ENCODE data around the gene GALNT2.

GALNT2 gene

GRCh38 chr1:230143534-230143933, 76.5 kb downstream of the GALNT2 start:
- DNase-seq (ENCODE audit: extremely low read depth in 1 of 2, low read depth in 1 of 2) = no peak

GRCh38 chr1:230144010-230144614, 77.1 kb downstream of the GALNT2 start:
- DNase-seq (ENCODE audit: extremely low read depth in 1 of 2, low read depth in 1 of 2) = no peak

DNA sequence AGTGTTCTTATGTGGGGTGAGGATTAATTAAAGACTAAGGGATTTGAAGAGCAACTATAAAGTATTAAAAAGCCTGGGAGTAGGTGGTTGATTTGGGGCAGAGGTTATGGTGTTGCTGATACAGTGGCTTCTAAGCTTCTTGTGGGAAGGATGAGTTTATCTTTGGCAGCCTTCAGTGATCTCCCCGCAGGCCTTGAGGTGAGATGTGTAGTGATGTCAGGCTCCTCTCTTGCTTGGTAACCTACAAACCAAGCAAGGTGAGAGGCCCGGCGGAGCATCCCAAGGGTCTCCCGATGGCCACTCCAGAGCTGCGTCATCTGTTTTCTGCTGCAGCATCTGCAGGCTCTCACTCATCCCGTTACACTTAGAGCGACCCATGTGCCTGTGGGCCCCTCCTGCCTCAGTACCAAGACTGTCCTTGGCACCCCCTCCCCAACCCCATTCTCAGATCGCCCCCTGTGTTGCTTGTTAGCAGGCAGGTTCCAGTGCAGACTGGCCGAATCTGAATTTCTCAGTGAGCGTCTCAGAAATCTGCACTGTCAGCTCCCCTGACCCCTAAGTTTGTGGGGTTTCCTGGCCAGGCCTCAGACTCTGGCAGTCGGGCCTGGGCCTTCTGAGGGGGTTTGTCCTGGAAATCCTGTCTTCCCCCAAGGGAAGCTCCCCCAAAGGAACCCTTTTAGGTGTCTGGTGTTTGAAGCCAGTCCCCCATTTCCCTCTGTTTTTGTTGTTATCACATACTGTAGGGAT, 77.9 kb downstream of the GALNT2 start:
- no peak for DNase-seq (ENCODE audit: extremely low read depth in 1 of 2, low read depth in 1 of 2)

DNA sequence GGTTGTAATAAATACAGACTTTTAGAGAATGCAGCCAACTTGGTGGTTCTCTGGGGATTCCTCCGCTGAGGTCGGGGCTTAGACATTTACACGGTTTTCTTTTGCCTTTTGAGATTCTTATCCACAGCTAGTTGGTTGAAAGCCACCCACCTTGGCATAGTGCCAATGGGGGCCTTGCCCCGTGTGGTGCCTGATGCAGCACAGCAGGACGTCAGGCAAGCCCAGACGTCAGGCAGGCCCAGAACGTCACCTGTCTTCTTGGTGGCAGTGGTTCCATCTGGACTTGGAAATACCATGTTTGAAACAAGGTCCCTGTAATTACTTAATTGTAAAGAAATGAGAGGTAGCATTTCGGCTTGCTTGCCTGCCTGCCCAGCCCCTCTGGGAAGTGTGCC, 78.5 kb downstream of the GALNT2 start:
- no peak for DNase-seq (ENCODE audit: extremely low read depth in 1 of 2, low read depth in 1 of 2)

- no peak for DNase-seq (ENCODE audit: extremely low read depth in 1 of 2, low read depth in 1 of 2)
Observed at GRCh38 chr1:230145953-230146476, 79.0 kb downstream of the GALNT2 start.

- DNase-seq (ENCODE audit: extremely low read depth in 1 of 2, low read depth in 1 of 2) = no peak
Observed at GRCh38 chr1:230146709-230147108, 79.7 kb downstream of the GALNT2 start.

- no peak for DNase-seq (ENCODE audit: extremely low read depth in 1 of 2, low read depth in 1 of 2)
Observed at GRCh38 chr1:230147253-230148125, 80.5 kb downstream of the GALNT2 start.

- no peak for DNase-seq (ENCODE audit: extremely low read depth in 1 of 2, low read depth in 1 of 2)
Observed at GRCh38 chr1:230148126-230148652, 81.2 kb downstream of the GALNT2 start.

DNA sequence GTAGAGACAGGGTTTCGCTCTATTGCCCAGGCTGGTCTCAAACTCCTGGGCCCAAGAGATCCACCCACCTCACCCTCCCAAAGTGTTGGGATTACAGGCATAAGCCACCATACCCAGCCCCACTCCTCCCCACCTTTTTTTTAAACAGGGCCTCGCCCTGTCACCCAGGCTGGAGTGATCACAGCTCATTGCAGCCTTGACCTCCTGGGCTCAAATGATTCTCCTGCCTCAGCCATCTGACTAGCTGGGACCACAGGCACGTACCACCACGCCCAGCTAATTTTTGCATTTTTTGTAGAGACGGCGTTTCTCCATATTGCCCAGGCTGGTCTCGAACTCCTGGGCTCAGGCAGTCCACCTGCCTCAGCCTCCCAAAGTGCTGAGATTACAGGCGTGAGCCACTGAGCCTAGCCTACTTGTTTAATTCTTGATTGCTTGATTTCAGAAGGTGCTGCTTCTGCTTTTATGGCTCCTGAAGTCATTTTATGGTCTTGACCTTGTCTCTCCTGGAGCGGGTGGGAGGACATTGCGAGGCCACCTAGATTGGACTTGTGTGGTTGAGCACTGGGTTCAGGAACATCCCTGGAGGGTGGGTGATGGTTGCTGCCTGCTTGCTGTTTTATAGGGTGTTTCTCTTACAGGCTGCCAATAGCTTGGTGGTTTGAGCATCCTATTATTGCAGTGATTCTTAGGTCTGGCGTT, 81.9 kb downstream of the GALNT2 start:
- no peak for DNase-seq (ENCODE audit: extremely low read depth in 1 of 2, low read depth in 1 of 2)

GRCh38 chr1:230149751-230150584, 82.9 kb downstream of the GALNT2 start:
- DNase-seq (ENCODE audit: extremely low read depth in 1 of 2, low read depth in 1 of 2) = no peak

GRCh38 chr1:230150615-230151014, 83.6 kb downstream of the GALNT2 start:
- DNase-seq (ENCODE audit: extremely low read depth in 1 of 2, low read depth in 1 of 2) = no peak

GRCh38 chr1:230151924-230152468, 85.0 kb downstream of the GALNT2 start:
- no peak for DNase-seq (ENCODE audit: extremely low read depth in 1 of 2, low read depth in 1 of 2)

GRCh38 chr1:230152999-230153398, 86.0 kb downstream of the GALNT2 start:
- DNase-seq (ENCODE audit: extremely low read depth in 1 of 2, low read depth in 1 of 2) = no peak

DNA sequence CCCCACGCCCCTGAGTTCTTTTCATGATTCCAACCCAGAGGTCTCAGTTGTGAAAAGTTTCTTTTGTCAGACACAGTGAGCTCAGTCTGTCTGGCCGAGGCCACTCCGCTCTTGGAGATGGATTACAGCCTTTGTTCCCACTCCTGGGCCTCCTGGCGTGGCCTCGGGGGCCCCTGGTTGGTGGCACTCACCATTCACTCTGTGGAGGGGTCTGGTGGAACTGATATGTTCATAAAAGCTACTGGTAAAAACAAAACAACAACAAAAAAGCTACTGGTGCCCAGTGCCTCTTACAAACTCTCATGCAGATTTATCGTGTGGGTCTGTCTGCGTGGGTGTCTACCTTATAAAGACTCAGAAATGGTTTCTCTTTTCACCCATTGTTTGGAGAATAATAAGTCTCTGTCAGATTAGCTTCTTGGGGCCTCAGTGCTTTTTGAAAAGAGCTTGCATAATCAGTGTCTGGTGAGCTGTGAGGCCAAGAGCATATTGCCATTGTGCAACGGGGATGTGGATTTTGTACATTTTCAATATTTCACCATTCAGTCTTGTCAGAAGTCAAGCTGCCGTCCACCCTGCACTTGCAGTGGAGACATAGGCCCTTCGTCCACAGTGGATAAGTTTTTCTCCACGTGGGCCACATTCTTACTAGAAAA, 86.7 kb downstream of the GALNT2 start:
- DNase-seq (ENCODE audit: extremely low read depth in 1 of 2, low read depth in 1 of 2) = no peak

DNA sequence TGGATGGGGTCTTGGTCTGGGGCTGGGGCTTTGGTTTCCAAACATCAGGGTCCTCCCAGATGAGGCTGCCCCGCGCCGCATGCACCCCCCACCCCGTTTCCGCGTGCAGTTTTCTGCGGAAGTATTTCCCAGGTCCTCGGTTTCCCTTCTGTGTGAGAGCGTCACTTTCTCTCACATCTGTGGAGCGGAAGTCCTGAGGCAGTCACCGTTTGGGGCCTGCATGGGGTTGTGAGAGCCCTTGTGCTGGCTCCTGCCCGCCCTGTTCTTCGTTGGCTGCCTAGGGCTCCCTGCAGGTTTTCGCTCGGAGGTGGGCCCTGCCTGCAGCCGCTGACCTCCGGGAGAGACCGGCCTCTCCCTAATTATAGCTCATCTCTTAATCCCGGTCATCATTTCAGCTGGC, 88.0 kb downstream of the GALNT2 start:
- no peak for DNase-seq (ENCODE audit: extremely low read depth in 1 of 2, low read depth in 1 of 2)

DNA sequence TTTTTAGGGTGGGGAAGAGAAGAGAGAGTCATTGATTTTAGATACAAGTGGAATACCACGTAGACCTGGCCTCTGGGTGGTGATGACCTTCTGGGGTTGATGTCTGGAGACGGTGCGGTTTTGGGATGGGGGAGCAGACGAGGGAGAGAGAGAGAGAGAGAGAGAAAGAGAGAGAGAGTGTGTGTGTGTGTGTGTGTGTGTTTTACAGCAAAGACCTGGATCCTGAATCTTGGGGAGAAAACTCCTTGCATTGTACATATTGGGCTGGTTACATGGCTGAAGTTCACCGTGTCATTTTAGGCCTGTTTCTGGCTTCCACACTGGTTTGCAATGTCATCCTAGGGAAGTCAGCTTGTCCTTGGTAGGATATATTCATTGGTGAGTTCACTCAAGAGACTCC, 89.0 kb downstream of the GALNT2 start:
- no peak for DNase-seq (ENCODE audit: extremely low read depth in 1 of 2, low read depth in 1 of 2)

- DNase-seq (ENCODE audit: extremely low read depth in 1 of 2, low read depth in 1 of 2) = no peak
Observed at GRCh38 chr1:230156536-230156935, 89.5 kb downstream of the GALNT2 start.

GRCh38 chr1:230157420-230158390, 90.7 kb downstream of the GALNT2 start:
- DNase-seq (ENCODE audit: extremely low read depth in 1 of 2, low read depth in 1 of 2) = no peak

All from stimulated activated CD8-positive, alpha-beta memory T cell treated with anti-CD3 and anti-CD28 coated beads, Interleukin-7, amount 100 ng/mL, for 48 hours (primary cell).